ENCODE data around the gene FUBP1.

DNA sequence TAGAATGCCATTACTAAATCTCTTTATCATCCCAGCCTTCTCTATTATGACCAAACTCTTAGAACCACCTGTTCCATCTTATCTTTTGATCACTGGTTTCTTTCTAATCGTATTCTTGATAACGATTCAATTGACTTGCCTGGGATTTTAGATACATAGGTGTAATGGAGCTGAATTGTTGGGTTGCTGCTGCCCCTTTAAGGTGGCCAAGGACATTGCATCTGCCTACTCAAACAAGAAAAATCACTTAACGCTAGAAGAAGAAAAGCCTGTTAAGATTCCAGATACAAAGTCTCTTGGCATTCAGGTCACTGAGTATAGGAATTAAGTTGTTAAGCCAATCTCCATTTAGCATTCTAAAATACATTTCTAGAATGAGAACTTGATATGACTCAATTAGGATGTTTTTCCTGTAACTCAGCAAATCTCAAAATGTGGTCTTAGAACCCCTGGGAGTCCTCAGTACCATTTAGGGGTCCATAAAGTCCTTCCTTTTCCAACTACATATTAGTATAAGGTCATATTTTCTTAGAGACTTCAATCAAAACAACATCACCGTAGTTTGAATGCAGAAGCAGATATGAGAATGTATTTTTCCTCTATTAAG, 78.1 kb downstream of the FUBP1 start:
- TF ChIP-seq CTCF (IDR thresholded peaks at IDR 0.05) (peak; percentile 63 to 77 (median 68)), POLR2A (IDR thresholded peaks at IDR 0.05; ENCODE audit: low read depth) (no peak)

Data from esophagus muscularis mucosa (tissue), 3 donors.